Epidermal melanocyte (primary cell): ENCODE results near the gene FARP1.

ENCODE experiments used
- DNase-seq: peaks from one replicate; pipeline ENCODE4 v3.0.0; 2011; ENCODE audit warnings: low spot score; ENCODE audit not compliant: insufficient read length

Gene FARP1

GRCh38 chr13:98415326-98416070 is 272.6 kb downstream of the FARP1 start:
- DNase-seq, result no peak

- no peak for DNase-seq
Measured at GRCh38 chr13:98416408-98416807, 273.5 kb downstream of the FARP1 start.

DNA sequence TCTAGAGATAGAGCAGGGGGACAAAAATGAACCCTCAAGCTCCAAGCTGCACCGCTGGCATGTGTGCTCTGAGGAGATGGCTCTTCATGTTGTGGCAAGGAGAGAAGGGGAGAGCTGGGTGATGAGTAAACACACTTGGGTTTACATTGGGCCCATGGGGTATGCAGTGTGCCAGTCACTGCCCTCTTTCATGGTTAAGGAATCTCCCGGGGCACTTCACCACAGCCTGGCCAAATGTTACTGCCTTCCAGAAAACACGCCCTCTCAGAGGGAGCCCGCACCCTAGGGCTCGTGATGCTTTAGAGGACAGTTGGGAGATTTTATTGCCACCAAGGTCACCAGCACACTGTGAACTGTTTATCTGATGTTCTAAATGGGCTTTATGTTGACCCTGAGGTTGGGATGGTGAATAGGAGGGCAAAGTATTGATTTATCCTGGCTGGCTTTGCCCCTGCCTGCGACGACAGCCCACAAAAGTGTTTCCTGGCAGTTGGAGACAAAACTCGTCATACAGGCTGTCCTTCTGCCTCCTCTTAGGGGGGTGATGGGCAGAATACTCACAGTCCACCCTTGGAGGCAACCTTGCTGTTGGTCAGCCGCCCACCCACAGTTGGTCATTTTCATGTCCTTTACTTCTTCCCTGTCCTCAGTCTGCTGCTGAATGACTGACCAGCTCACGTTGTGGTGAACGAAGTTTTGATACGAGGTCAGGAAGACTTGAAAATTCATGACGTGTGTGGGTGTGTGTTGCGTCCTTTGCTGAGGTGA is 277.1 kb downstream of the FARP1 start:
- DNase-seq, result no peak

DNA sequence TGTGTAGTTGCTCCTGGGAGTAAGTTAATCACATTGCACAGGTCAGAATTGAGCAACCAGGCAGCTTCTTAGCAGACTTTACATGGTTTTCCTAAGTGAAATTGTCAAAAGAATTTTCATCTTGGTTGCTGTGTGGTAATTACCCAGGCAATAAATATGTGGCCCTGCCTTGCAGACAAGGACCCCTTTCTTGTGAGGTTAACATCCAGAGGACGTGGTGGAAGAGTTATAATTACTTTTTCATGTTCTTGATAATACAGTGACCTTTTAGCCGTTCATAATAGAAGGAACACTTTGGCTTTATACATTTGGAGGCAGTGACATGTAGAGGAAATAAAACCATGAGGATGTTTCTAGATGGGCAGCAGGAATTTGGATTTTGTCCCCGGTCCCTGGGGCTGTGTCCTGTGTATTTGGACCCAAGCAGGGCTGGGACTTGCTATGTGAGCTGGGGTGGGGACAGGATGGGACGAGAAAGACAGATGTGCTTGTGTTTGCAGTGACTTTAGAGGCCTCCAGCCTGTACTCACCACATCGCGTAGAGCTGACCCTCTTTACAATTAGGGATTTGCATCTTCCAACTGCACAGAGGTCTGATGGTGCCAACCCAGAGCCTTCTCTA is 277.8 kb downstream of the FARP1 start:
- no peak for DNase-seq

DNA sequence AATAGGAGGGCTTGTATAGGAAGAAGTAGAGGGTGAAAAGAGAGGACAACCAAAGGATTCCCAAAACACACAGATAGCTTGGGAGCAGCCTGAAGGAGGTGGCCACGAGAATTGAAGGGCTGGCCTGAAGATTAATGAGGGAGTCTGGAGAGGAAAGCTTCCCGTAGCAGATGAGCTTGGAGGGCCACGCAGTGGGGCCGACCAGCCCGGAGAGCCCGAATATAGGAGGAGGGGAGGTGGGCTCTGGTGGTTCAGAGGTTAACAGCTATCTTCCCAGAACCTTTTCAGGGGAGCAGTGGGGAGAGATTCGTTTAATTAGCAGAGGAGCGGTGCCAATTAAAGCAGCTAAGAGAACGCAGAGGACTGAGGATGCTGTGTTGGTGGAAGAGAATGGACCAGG is 279.2 kb downstream of the FARP1 start:
- DNase-seq, result no peak

- DNase-seq, result no peak
Measured at GRCh38 chr13:98423417-98423816, 280.5 kb downstream of the FARP1 start.

- no peak for DNase-seq
Measured at GRCh38 chr13:98427331-98427995, 284.6 kb downstream of the FARP1 start.

DNA sequence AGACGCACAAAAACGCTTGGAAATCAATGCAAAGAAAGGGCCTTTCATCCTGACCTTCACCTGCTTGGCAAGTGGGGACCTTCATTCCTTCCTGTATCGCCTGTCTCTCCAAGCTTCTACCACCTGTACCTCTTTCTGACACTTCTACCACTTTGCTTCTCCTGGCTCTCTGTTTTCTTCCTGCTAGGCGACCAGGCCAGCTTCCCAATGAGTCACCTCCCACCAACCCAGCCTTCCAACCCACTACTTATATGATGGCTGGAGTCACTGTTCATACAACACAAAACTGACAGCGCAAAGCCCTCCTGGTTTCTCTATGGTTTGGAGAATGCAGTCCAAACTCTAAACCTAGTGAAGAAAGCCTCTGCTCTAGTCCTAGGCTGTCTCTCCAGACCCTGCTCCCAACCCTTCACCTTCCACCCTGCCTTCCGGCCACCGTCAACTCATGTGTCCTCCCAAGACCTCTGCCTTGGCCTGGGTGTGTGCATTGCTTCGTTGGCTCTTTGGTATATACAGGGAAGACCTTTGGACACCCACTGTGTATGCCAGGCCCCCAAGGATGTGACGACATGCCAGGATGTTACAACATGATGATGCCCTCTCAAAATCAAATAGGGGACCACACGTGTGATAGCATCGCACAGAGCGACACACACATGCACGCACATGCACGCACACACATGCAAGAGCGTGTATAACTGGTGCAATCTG is 285.5 kb downstream of the FARP1 start:
- DNase-seq, result no peak

DNA sequence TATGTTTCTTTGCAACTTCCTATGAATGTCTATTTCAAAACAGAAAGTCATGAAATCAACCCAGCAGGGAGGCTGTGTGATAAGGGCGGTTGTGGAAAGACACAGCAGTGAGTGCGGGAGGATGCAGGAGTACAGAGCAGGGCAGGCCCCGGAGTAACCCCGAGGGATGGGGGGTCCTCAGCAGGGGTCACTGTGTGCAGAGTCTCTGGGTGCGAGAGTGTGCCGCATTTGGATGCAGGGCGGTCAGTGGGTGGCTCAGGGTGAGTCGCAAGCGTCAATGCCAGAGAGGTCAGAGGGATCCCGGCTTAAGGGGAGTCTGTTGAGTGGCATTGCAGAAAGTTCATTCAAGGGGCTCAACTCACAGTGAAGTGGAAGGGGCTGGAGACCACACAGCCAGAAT is 286.2 kb downstream of the FARP1 start:
- no peak for DNase-seq

- no peak for DNase-seq
Measured at GRCh38 chr13:98429531-98429930, 286.6 kb downstream of the FARP1 start.

GRCh38 chr13:98429977-98430736 is 287.3 kb downstream of the FARP1 start:
- no peak for DNase-seq

GRCh38 chr13:98432638-98433037 is 289.7 kb downstream of the FARP1 start:
- DNase-seq, result no peak

- no peak for DNase-seq
Measured at GRCh38 chr13:98433654-98434053, 290.8 kb downstream of the FARP1 start.

GRCh38 chr13:98434060-98434459 is 291.2 kb downstream of the FARP1 start:
- no peak for DNase-seq

- DNase-seq, result no peak
Measured at GRCh38 chr13:98435376-98435775, 292.5 kb downstream of the FARP1 start.

DNA sequence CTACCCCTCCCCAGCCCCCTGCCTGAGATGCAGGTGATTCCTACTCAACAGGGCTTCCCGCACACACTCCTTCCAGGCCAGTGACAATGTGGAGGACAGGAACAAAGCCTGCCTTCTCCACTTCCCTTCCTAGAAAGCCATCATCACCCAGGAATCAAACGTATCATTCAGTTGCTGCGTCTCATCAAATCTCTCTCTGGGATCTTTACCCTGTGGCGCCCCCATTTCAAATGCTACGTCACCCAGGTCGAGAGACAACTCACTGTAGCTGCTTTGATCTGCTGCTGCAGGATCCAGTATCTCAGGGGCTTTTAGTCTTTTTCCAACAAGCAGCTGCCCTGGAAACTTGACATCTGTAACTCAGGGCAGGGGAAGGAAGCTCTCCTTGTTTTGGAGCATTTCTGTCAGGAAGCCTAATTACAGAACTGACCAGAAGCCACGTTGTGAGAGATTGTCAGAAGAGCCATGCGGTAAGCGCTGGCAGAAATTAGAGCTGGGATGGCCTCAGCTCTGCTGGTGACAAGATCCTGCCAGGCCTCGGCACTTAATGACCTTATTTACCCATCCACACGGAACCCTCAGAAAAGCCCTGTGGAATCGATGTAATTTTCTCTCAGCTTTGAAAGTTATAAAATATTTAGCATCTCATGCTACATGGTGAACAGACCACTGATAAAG is 293.5 kb downstream of the FARP1 start:
- no peak for DNase-seq

DNA sequence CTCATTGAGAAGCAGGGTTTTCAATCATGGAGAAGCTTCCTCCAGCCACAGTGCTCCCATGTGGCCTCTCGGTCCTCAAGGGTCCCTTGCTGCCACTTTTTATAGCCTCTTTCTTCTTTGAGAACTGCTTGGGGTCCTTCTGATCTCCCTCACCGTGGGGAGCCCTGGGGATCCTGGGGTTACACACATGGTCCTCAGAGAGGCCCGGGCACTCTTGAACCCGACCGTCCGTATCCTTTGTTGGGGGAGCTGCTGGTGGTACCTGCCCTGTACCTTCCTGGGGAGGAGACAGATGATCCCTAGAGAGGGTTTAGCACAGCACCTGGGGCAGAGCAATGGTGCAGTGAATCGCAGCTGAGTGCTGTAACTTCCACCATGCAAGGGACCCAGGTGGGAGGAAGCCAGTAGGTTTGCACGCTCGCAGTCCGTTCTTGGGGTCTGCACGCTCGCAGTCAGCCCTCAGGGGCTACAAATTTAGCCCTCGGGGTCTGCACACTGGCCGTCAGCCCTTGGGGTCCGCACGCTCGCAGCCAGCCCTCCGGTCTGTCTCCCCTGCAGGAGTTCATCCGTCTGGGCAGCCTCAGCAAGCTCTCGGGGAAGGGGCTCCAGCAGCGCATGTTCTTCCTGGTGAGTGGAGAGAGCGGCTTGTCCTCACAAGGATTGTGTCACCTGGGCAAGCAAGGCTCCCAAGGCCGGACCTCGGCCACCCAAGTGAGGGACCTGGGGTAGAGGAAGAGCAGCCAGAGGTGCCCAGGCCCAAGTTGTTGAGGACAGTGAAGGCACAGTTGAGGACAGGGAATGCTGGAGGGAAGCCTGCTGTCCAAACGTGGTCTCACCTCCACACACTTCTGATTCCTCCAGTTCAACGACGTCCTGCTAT is 295.6 kb downstream of the FARP1 start:
- no peak for DNase-seq

- no peak for DNase-seq
Measured at GRCh38 chr13:98439126-98439828, 296.4 kb downstream of the FARP1 start.
